Activated T-helper 9 cell treated with anti-CD3 and anti-CD28 coated beads, Interleukin-2, amount 50 U/mL, for 16 hours (primary cell): ENCODE results near the gene SMOC2.
"Not testable (repeated sequence)": the region's sequence is repeated elsewhere in the genome, so short reads cannot be mapped to it uniquely, and the experiment has no call there.

ENCODE experiments used
- DNase-seq: peaks from one replicate; pipeline ENCODE4 v3.0.0-alpha.2; 2020; ENCODE audit warnings: low read depth

The SMOC2 gene

DNA sequence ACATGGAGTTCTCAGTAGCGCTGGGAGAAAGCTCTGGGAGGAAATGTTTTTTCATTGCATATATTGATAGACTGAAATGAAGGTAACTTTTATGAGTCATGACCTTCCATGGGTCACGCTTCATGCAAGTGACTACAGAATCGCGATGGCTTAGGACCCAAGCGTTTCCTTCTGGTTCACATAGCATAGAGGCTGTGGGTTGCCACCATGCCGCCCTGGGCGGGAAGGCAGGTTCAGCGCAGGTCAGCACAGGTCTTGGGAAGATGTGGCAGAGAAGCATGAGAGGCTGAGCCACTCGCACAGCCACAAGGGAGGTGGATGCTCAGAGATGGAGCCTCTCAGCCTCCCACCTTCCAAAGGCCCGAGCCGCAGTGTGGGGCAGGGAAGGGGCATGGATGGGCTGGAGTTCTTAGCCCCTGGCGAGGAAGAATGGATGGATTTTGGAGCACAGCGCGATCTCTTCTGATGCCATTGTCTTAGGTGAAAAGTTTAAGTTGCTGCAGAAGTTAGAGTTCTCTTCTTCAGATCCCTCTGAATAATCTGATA is 219.5 kb downstream of the SMOC2 start:
- no peak for DNase-seq

- no peak for DNase-seq
Measured at GRCh38 chr6:168662301-168662936, 221.4 kb downstream of the SMOC2 start.

- DNase-seq: no peak
Measured at GRCh38 chr6:168663041-168663440, 222.1 kb downstream of the SMOC2 start.

DNA sequence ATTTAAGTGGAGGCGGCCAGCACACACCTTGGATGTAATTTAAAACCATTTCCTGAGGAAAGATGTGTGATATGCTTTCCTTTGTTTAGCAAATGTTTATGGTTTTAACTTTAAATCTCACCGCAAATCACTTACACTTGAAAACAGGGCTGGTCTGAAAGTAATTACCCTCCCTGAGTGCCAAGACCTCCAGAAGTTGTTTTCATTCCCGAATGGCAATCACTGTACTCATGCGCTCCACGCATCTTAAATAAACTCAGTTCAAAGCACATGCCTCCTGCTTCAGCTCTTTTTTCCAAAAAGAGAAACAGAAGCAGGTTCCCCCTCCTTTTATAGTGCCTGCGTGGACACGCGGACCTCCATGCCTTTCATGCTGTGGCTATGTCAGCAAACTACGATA is 224.0 kb downstream of the SMOC2 start:
- no peak for DNase-seq

DNA sequence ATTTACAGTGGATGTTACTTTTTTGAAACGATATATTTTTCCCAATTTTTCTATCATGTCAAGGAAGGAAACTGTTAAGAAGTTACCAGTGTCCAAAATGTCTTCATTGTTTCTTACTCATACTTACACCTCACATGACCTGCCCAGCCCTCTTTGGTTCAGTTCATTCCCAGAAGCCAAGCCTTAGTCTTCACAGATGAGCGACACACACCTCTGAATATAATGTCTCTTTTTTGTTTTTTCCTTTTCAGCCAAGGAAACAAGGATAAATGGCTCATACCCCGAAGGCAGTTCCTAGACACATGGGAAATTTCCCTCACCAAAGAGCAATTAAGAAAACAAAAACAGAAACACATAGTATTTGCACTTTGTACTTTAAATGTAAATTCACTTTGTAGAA is 225.2 kb downstream of the SMOC2 start:
- DNase-seq: no peak

DNA sequence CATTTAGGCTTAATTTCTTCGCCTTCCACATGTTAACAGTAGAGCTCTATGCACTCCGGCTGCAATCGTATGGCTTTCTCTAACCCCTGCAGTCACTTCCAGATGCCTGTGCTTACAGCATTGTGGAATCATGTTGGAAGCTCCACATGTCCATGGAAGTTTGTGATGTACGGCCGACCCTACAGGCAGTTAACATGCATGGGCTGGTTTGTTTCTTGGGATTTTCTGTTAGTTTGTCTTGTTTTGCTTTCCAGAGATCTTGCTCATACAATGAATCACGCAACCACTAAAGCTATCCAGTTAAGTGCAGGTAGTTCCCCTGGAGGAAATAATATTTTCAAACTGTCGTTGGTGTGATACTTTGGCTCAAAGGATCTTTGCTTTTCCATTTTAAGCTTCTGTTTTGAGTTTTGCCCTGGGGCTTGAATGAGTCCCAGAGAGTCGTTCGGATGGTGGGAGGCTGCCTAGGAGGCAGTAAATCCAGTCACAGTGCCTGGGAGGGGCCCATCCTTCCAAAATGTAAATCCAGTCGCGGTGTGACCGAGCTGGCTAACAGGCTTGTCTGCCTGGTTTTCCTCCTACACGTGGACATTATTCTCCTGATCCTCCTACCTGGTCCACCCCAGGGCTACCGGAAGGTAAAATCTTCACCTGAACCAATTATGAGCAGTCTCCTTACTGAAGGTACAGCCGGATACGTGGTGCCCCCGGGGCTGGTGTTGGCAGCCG is 225.9 kb downstream of the SMOC2 start:
- DNase-seq: no peak

GRCh38 chr6:168667428-168667805 is 226.4 kb downstream of the SMOC2 start:
- DNase-seq: no peak

GRCh38 chr6:168670401-168670985 is 229.5 kb downstream of the SMOC2 start:
- no peak for DNase-seq

GRCh38 chr6:168671028-168671862 is 230.3 kb downstream of the SMOC2 start:
- DNase-seq: no peak

DNA sequence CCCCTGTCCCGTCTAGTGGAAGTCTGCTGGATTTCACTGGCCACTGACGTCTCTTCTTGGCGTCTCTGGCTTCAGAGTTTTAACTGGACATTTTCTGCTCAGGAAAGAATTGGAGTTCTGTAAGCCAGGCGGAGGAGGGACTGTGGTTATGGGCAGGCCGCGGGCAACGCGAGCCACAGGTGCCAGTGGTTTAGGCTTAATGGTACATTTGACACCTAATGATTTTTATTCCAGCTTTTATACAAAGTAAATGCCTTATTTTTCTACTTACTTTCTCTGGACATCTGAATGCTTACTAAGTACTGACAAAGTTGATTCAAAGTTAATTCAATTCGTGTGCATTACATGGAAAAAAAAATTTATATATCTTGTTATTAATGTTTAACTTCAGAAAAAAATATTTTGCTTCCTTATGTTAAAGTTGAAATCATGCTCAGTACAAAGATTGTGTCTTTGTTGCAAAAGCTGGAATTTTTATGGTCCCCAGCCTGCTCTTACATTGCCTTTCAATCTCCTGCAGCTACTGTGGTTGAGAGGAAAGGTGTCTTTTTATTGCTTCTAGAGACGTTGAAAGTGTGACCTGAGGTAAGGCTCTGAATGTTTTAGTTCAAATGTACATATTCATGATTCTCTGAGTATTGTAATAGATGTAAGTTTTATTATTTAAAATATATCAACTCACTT is 231.0 kb downstream of the SMOC2 start:
- DNase-seq: no peak

GRCh38 chr6:168674595-168674994 is 233.6 kb downstream of the SMOC2 start:
- DNase-seq: no peak

- DNase-seq: no peak
Measured at GRCh38 chr6:168675375-168675774, 234.4 kb downstream of the SMOC2 start.

- no peak for DNase-seq
Measured at GRCh38 chr6:168675933-168676551, 235.1 kb downstream of the SMOC2 start.

- DNase-seq: no peak
Measured at GRCh38 chr6:168676552-168677322, 235.8 kb downstream of the SMOC2 start.

GRCh38 chr6:168677323-168677781 is 236.4 kb downstream of the SMOC2 start:
- DNase-seq: not testable (repeated sequence)

GRCh38 chr6:168678077-168678476 is 237.1 kb downstream of the SMOC2 start:
- no peak for DNase-seq

DNA sequence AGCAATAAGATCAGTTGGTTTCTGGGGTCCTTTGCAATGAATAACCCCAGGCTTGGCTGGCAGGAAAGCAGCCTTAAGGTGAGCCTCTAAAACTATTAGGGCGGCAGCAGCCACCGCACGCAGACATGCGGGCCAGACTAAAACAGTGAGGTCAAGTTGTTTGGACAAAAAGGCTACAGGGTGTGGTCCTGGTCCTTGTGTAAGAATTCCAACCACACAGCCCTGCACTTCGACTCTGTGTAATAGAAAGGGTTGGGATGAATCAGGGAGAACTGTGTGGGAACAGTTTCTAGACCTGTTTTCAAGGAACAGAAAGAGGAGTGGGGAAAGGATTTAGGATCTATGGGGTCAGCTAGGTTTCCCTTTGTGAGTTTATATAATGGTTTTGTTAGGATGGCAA is 237.6 kb downstream of the SMOC2 start:
- no peak for DNase-seq

DNA sequence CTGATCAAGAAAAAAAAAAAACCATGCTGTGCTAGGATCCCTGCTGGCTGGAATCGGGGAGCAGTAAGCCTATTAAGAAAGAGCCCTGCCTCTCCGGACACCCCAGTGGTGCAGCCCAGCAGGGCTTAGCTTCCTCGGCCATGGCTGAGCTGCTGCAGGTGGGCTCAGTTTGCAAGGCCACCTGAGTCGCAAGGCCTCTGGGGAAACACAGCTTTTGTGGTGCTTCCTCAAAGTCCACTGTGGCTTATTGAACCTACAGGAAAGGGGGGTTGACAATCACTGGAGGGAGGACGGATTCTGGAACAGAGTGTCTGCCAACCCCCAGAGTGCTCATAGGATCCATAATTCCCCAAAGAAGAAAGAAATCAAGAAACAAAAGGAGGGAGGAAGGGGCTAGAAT is 240.8 kb downstream of the SMOC2 start:
- DNase-seq: no peak

DNA sequence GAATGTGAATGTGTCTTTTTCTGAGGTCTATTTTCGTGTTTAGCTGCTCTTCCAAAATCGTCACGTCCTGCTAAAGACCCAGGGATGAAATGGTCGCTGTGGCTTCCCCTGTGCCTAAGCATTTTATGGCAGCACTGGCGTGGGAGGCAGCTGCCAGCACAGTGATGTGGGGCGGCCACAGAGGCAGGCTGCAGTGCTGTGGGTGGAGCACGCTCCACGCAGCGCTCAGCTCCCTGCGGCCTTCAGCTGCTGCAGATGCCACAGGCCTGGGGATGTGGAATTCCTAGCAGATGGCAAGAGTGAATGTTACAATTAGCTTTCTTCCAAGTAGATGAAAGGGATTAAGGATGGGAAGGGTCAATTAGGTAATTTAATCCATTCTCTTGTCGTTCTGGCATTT is 242.6 kb downstream of the SMOC2 start:
- DNase-seq: no peak

- DNase-seq: no peak
Measured at GRCh38 chr6:168684471-168684870, 243.5 kb downstream of the SMOC2 start.
